ENCODE results near the gene ABCG1.

Gene ABCG1

DNA sequence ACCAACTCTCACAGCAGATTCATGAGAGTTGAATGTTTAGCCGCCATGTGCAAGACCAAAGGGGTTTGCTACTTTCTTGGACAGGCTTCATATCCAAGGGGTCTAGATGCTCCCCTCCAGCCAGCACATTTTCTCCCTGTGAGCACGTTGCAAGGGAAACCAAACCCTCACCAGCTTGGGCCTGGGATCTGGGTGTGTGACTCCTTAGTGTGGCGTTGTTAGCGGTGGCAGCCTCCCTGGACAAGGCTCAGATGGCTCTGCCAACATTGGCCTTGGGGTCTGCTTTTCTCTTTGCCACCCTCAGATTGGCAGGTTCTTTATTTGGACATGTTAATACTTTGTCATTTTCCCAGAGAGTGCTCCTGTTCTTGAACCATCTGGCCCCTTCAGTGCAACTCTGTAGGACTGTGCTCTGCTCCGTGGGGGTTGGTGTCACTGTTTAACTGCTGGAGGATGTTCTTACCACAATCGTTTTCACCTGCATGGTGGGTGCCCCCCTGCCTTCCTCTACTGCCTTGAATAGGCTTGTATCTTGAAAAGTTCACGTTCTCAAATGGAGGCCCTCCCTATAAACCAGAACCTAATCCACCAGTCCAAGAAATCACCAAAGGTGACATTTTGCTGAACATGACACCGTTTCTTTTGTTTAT is 13.4 kb downstream of the ABCG1 start:
- TF ChIP-seq, protein P1, sequence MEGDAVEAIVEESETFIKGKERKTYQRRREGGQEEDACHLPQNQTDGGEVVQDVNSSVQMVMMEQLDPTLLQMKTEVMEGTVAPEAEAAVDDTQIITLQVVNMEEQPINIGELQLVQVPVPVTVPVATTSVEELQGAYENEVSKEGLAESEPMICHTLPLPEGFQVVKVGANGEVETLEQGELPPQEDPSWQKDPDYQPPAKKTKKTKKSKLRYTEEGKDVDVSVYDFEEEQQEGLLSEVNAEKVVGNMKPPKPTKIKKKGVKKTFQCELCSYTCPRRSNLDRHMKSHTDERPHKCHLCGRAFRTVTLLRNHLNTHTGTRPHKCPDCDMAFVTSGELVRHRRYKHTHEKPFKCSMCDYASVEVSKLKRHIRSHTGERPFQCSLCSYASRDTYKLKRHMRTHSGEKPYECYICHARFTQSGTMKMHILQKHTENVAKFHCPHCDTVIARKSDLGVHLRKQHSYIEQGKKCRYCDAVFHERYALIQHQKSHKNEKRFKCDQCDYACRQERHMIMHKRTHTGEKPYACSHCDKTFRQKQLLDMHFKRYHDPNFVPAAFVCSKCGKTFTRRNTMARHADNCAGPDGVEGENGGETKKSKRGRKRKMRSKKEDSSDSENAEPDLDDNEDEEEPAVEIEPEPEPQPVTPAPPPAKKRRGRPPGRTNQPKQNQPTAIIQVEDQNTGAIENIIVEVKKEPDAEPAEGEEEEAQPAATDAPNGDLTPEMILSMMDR (IDR thresholded peaks at IDR 0.05; ENCODE audit: low read depth, low read length) = no peak
- peaks cover 28% of the 10 kb centered on the region for H3K4me1 ChIP-seq

DNA sequence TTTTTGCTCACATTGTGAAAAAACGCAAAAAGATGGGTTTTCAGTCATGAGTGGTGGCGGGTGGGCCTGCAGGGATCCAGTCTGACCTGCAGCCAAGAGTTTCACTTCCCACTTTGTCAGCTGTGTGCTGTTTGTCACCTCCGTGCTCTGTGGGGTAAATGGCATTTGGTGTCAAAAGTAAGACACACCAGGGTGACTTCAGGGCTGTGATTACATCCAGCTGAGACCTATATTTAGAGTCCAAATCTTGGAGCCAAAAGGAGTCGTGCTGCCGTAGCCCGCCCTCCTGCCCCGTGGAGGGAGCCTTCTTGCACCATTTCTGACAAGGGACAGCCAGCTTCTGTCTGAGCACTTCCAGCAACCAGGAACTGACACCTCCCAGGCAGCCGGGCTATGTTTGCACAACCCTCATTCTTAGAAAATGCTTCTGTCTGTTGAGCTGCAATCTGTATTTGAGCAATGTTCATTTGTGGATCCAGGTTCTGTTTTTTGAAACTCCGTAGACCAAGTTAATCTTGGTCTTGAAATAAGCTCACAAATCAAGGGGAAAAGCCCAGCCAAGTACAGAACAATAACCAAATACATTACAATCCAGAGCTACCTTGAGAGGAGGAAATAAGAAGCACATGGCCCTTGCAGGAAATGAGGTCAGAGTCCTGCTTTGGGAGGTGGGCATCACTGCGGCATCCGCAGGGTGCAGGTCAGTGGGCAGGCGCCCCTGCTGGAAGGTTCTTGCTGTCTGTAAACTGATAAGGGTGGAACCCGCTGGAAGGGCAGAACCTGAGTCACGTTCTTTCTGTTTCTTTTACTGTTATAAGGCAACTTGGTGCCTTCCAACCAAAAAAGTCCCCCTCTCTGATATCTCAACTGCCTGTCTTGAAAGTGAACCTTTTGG is 14.4 kb downstream of the ABCG1 start:
- Histone ChIP-seq H3K36me3 (no peaks in the 10 kb centered on the region; the same call in 1 of the 2 replicates), H3K4me1 (peaks cover 29% of the 10 kb centered on the region), H3K27me3 (no peaks in the 10 kb centered on the region), H3K9me3 (no peaks in the 10 kb centered on the region), H3K4me3 (ENCODE audit: low read depth, low read length) (no peak overlapping the region)
- TF ChIP-seq, protein P1 (IDR thresholded peaks at IDR 0.05; ENCODE audit: low read depth, low read length) = peak; percentile 51
- peak; percentile 62 for DNase-seq

More for the DNA sequence above, 13.4 kb downstream of the ABCG1 start:
- DNase-seq = no peak
- Histone ChIP-seq H3K36me3 (no peaks in the 10 kb centered on the region; the same call in 1 of the 2 replicates), H3K4me3 (ENCODE audit: low read depth, low read length) (no peak overlapping the region), H3K27me3 (no peaks in the 10 kb centered on the region), H3K9me3 (no peaks in the 10 kb centered on the region)

GRCh38 chr21:42234041-42234440 is 15.1 kb downstream of the ABCG1 start:
- Histone ChIP-seq H3K9me3 (no peaks in the 10 kb centered on the region), H3K27me3 (no peaks in the 10 kb centered on the region), H3K36me3 (no peaks in the 10 kb centered on the region; the same call in 1 of the 2 replicates), H3K4me1 (peaks cover 28% of the 10 kb centered on the region), H3K4me3 (ENCODE audit: low read depth, low read length) (peak overlapping the region; percentile 58)
- TF ChIP-seq, protein P1 (IDR thresholded peaks at IDR 0.05; ENCODE audit: low read depth, low read length) = no peak
- DNase-seq = no peak

- peak overlapping the region; percentile 58 for H3K4me3 ChIP-seq (ENCODE audit: low read depth, low read length)
- TF ChIP-seq, protein P1 (IDR thresholded peaks at IDR 0.05; ENCODE audit: low read depth, low read length) = no peak
- no peaks in the 10 kb centered on the region; the same call in 1 of the 2 replicates for H3K36me3 ChIP-seq
- no peaks in the 10 kb centered on the region for H3K9me3 ChIP-seq
- DNase-seq = peak; percentile 91
- H3K4me1 ChIP-seq = peaks cover 28% of the 10 kb centered on the region
- H3K27me3 ChIP-seq = no peaks in the 10 kb centered on the region
Observed at GRCh38 chr21:42234464-42235241, 15.7 kb downstream of the ABCG1 start.

DNA sequence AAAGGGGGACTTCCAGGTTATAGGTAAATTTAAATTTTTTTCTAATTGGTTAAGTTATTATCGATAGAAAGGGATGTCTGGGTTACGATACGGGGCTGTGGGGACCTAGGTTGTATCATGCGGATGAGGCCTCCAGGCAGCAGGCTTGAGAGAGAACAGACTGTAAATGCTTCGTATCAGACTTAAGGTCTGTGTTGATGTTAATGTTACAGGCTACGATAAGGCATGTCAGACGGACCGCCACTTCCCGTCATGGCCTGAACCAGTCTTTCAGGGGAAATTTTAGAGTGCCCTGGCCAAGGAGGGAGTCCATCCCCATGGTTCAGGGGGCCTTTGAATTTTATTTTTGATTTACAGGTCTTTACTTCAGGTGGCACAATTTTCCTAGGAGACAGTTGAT is 16.7 kb downstream of the ABCG1 start:
- H3K4me3 ChIP-seq (ENCODE audit: low read depth, low read length) = no peak overlapping the region

More for the DNA sequence above, 16.7 kb downstream of the ABCG1 start:
- no peak for DNase-seq
- Histone ChIP-seq H3K36me3 (no peaks in the 10 kb centered on the region), H3K27me3 (no peaks in the 10 kb centered on the region), H3K4me1 (peaks cover 28% of the 10 kb centered on the region), H3K9me3 (no peaks in the 10 kb centered on the region)
- TF ChIP-seq, protein P1 (IDR thresholded peaks at IDR 0.05; ENCODE audit: low read depth, low read length) = no peak

Data from BE2C (cell line).